Uterus (tissue), 2 donors: ENCODE results near the gene DIP2A.

ENCODE experiments used
- CTCF ChIP-seq, 4 experiments: fragments of 200-600 bp in 2 of 4; fragments of 450-650 bp in 2 of 4; sonication (generic) in 2 of 4; IDR thresholded peaks; one replicate each; pipeline ENCODE4 v1.5.1; 2016 to 2019; ENCODE audit warnings: antibody characterized with exemption in 4 of 4, mild to moderate bottlenecking in 2 of 4, moderate library complexity in 1 of 4
- POLR2A ChIP-seq, 2 donors: fragments of 450-650 bp; IDR thresholded peaks; one replicate each; pipeline ENCODE4 v1.6.1; 2016; ENCODE audit warnings: antibody characterized with exemption in 2 of 2, mild to moderate bottlenecking in 1 of 2, moderate library complexity in 1 of 2

GRCh38 chr21:46606427-46606813 lies 147.7 kb downstream of the DIP2A start:
- TF ChIP-seq CTCF (IDR thresholded peaks at IDR 0.05) (no peak), POLR2A (IDR thresholded peaks at IDR 0.05) (no peak)
